ENCODE results near the gene CD8B2. TPM values are rescaled to one million over a fixed set of nuclear protein-coding genes. Genes with fewer than 3 reads are reported as not detected.

The CD8B2 gene
- total RNA-seq = not detected in 2 replicates

GRCh38 chr2:106486551-106487385, at the start of gene CD8B2:
Gene CD8B2, plus strand, starts transcription at chr2:106487364. Its CDS starts 63 bp downstream, at chr2:106487427.

GRCh38 chr2:106468107-106468506, 19.1 kb upstream of the CD8B2 start, which contains the start of gene RGPD3:
Gene RGPD3, minus strand, starts transcription at chr2:106468413. Its CDS starts 125 bp downstream, at chr2:106468288.

Other genes with a start within 250 kb of the CD8B2 start
- gene RGPD3, start 19.0 kb upstream of the CD8B2 start, total RNA-seq = 0.32 and 0.49 TPM in 2 replicates

Data from hair follicle dermal papilla cell (primary cell).